Lung (tissue), 16 donors: ENCODE measurements around the gene TMEM14B. TPM values are rescaled to one million over a fixed set of nuclear protein-coding genes. Genes with fewer than 3 reads are reported as not detected.

Experiments
- ATAC-seq: fragments of 200-7000 bp; cut with Tn5 transposase; one replicate; pipeline ENCODE4 v1.9.1; 2020; ENCODE audit warnings: moderate number of reproducible peaks; ENCODE audit not compliant: insufficient read depth, low FRiP score
- DNase-seq, 3 donors: peaks; one replicate each; pipeline ENCODE4 v3.0.0-alpha.2; 2013 to 2017
- H3K27ac ChIP-seq, 2 donors: one replicate each; pipeline ENCODE4 v1.5.1; 2013; ENCODE audit warnings: mild to moderate bottlenecking in 2 of 2, moderate library complexity in 2 of 2, control low read depth in 1 of 2, inconsistent platforms in 1 of 2, low read depth in 1 of 2, low read length in 1 of 2
- H3K27me3 ChIP-seq, 3 donors: one replicate each; pipeline ENCODE4 v1.5.1; 2013; ENCODE audit warnings: low read length in 2 of 3; ENCODE audit not compliant: control insufficient read depth in 3 of 3, insufficient read depth in 3 of 3
- H3K36me3 ChIP-seq, 4 donors: one replicate each; pipeline ENCODE4 v1.5.1; 2013; ENCODE audit warnings: low read length in 4 of 4, mild to moderate bottlenecking in 1 of 4, moderate library complexity in 1 of 4; ENCODE audit not compliant: control insufficient read depth in 4 of 4, insufficient read depth in 4 of 4
- H3K4me1 ChIP-seq, 5 donors: one replicate each; pipeline ENCODE4 v1.5.1; 2013; ENCODE audit warnings: low read length in 5 of 5, mild to moderate bottlenecking in 2 of 5, moderate library complexity in 1 of 5; ENCODE audit not compliant: control insufficient read depth in 5 of 5, insufficient read depth in 5 of 5
- H3K4me3 ChIP-seq: one replicate; pipeline ENCODE4 v1.5.1; 2013; ENCODE audit warnings: mild to moderate bottlenecking, control low read depth, moderate library complexity
- H3K9ac ChIP-seq, 2 donors: one replicate each; pipeline ENCODE4 v1.5.1; 2013; ENCODE audit warnings: low read length in 2 of 2, control low read depth in 1 of 2; ENCODE audit not compliant: insufficient read depth in 1 of 2
- H3K9me3 ChIP-seq, 4 donors: one replicate each; pipeline ENCODE4 v1.5.1; 2013; ENCODE audit warnings: low read length in 3 of 4, mild to moderate bottlenecking in 1 of 4, moderate library complexity in 1 of 4; ENCODE audit not compliant: control insufficient read depth in 4 of 4, insufficient read depth in 3 of 4
- CTCF ChIP-seq: IDR thresholded peaks from 2 replicates; pipeline ENCODE4 v1.5.1; 2012; ENCODE audit warnings: mild to moderate bottlenecking; ENCODE audit errors: control extremely low read depth, extremely low read depth
- WGBS, 2 donors: extraction: QIAGEN DNeasy Blood & Tissue Kit; methylation state at CpG; one replicate each; pipeline ENCODE4 v1.1.7; 2013; 5-methylcytosine and 5-hydroxymethylcytosine counted together
- long read RNA-seq, 5 donors: transcript quantifications; one replicate each; lab custom pipeline, GENCODE V29; 2026
- polyA plus RNA-seq, 2 donors: library from polyadenylated mRNA; stranded (reverse); fragments of 200-250 nt; gene quantifications; one replicate each; pipeline ENCODE4 v1.2.1, GENCODE V29; 2013
- total RNA-seq, 2 donors: library from RNA; depleted of rRNA in 1 of 2; stranded (reverse); fragments of >200 nt in 1 of 2; gene quantifications; one replicate each; pipeline ENCODE4 v1.2.1, GENCODE V29; 2014 to 2021
- donor health status: control.
- donor health status: control.
- donor health status: Bipolar disorder and iron deficiency.
- donor health status: healthy.
- donor health status: DM: yes; HTN: yes; CAD: no.

TMEM14B gene
- total RNA-seq (10 to 100 TPM; 47.2 to 77.6 TPM), polyA plus RNA-seq (100 to 1,000 TPM in 1 of 2 donors, 10 to 100 TPM in 1; 45.6 to 112 TPM)
- long read RNA-seq, donor 1, transcript TMEM14B-202 (6 exons, 975 nt) = major isoform, 81 of 100 reads
- long read RNA-seq, donor 1, partial matches to known transcripts = 6 of 100 reads
- long read RNA-seq, donor 1, other reads (novel, unspliced or antisense) = 5 of 100 reads
- long read RNA-seq, donor 2, transcript TMEM14B-202 (6 exons, 975 nt) = major isoform, 34 of 38 reads
- long read RNA-seq, donor 2, partial matches to known transcripts = 0 of 38 reads
- long read RNA-seq, donor 2, other reads (novel, unspliced or antisense) = 0 of 38 reads
- long read RNA-seq, donor 3, transcript TMEM14B-202 (6 exons, 975 nt) = major isoform, 40 of 46 reads
- long read RNA-seq, donor 3, partial matches to known transcripts = 0 of 46 reads
- long read RNA-seq, donor 3, other reads (novel, unspliced or antisense) = 0 of 46 reads
- long read RNA-seq, donor 4, transcript TMEM14B-202 (6 exons, 975 nt) = major isoform, 35 of 38 reads
- long read RNA-seq, donor 4, partial matches to known transcripts = 0 of 38 reads
- long read RNA-seq, donor 4, other reads (novel, unspliced or antisense) = 0 of 38 reads
- long read RNA-seq, donor 5, transcript TMEM14B-202 (6 exons, 975 nt) = major isoform, 75 of 89 reads
- long read RNA-seq, donor 5, transcript TMEM14B-201 (5 exons, 787 nt) = minor isoform, 5 of 89 reads
- long read RNA-seq, donor 5, partial matches to known transcripts = 0 of 89 reads
- long read RNA-seq, donor 5, other reads (novel, unspliced or antisense) = 0 of 89 reads

- peak within 1 kb of the TSS; percentile 91 for H3K4me3 ChIP-seq
- 1% methylated on average over 45 to 52 of the region's 52 CpGs for WGBS, 2 donors
- DNase-seq (peak; percentile 98 to 99 (median 99)), ATAC-seq (peak; percentile 98)
- H3K36me3 ChIP-seq = peaks cover 0 to 11% (median 6%) of the 10 kb centered on the region in 4 donors
- H3K27me3 ChIP-seq = no peaks in the 10 kb centered on the region
- peaks cover 3 to 29% (median 10%) of the 10 kb centered on the region in 5 donors for H3K4me1 ChIP-seq
- peak; percentile 12 for TF ChIP-seq CTCF
- peak within 1 kb of the TSS; percentile 50 to 92 for H3K9ac ChIP-seq
- H3K9me3 ChIP-seq = no peaks in the 10 kb centered on the region
- H3K27ac ChIP-seq = peak within 1 kb of the TSS; percentile 78 to 91
Measured at GRCh38 chr6:10747251-10747972, at the start of gene TMEM14B. TSS of gene TMEM14B (plus strand) at chr6:10747805. CDS start at chr6:10749246, 1,441 bp downstream.

- TF ChIP-seq CTCF = no peak
- WGBS, 2 donors = 92 to 97% methylated on average over 8 of the region's 8 CpGs
- Histone ChIP-seq H3K27ac (no peak overlapping the region), H3K4me3 (no peak overlapping the region), H3K36me3 (peaks cover 0 to 3% (median 1%) of the 10 kb centered on the region in 4 donors), H3K9ac (no peak overlapping the region), H3K9me3 (no peaks in the 10 kb centered on the region), H3K4me1 (no peaks in the 10 kb centered on the region), H3K27me3 (no peaks in the 10 kb centered on the region)
- ATAC-seq (no peak), DNase-seq (no peak)
Measured at GRCh38 chr6:10713962-10714361, 33.6 kb upstream of the TMEM14B start.

GRCh38 chr6:10719296-10719963, 28.2 kb upstream of the TMEM14B start:
- H3K27ac ChIP-seq = peak overlapping the region in 1 of 2 donors; percentile 91
- H3K9ac ChIP-seq = no peak overlapping the region
- H3K36me3 ChIP-seq = peaks cover 0 to 3% (median 0%) of the 10 kb centered on the region in 4 donors
- 77 to 79% methylated on average over 8 of the region's 8 CpGs for WGBS, 2 donors
- H3K27me3 ChIP-seq = no peaks in the 10 kb centered on the region
- H3K4me1 ChIP-seq = peaks cover 3 to 18% (median 7%) of the 10 kb centered on the region in 5 donors
- ATAC-seq (no peak), DNase-seq (no peak)
- no peak overlapping the region for H3K4me3 ChIP-seq
- H3K9me3 ChIP-seq = no peaks in the 10 kb centered on the region
- TF ChIP-seq CTCF = no peak
